BE2C (cell line): ENCODE data around the gene TNPO3.

Experiments
- DNase-seq: peaks from one replicate; pipeline ENCODE4 v3.0.0-alpha.2; 2020
- H3K27me3 ChIP-seq: fragments of 250-450 bp; sonication (Bioruptor Pico); 2 replicates; pipeline ENCODE4 v1.5.1; 2020; ENCODE audit warnings: mild to moderate bottlenecking
- H3K36me3 ChIP-seq: fragments of 250-450 bp; sonication (Bioruptor Pico); 2 replicates; pipeline ENCODE4 v1.5.1; 2020; ENCODE audit warnings: mild to moderate bottlenecking
- H3K4me1 ChIP-seq: fragments of 250-450 bp; sonication (Bioruptor Pico); 2 replicates; pipeline ENCODE4 v1.5.1; 2020
- H3K4me3 ChIP-seq: 2 replicates; pipeline ENCODE4 v1.5.1; 2011; ENCODE audit warnings: low read depth, low read length
- H3K9me3 ChIP-seq: fragments of 250-450 bp; sonication (Bioruptor Pico); 2 replicates; pipeline ENCODE4 v1.5.1; 2020
- CTCF ChIP-seq: IDR thresholded peaks from 2 replicates; pipeline ENCODE4 v1.5.1; 2012; ENCODE audit warnings: mild to moderate bottlenecking, low read depth, low read length

TNPO3 gene

GRCh38 chr7:128941946-128942526, 112.9 kb downstream of the TNPO3 start:
- no peaks in the 10 kb centered on the region for H3K4me1 ChIP-seq
- DNase-seq: no peak
- peaks cover 20% of the 10 kb centered on the region for H3K27me3 ChIP-seq
- no peaks in the 10 kb centered on the region for H3K36me3 ChIP-seq
- H3K4me3 ChIP-seq: no peak overlapping the region
- no peak for TF ChIP-seq CTCF
- no peaks in the 10 kb centered on the region for H3K9me3 ChIP-seq

GRCh38 chr7:128941323-128941890, 113.5 kb downstream of the TNPO3 start:
- DNase-seq: no peak
- no peaks in the 10 kb centered on the region for H3K36me3 ChIP-seq
- H3K27me3 ChIP-seq: peaks cover 26% of the 10 kb centered on the region
- no peak overlapping the region for H3K4me3 ChIP-seq
- no peak for TF ChIP-seq CTCF
- H3K4me1 ChIP-seq: no peaks in the 10 kb centered on the region
- no peaks in the 10 kb centered on the region for H3K9me3 ChIP-seq

- no peak for TF ChIP-seq CTCF
- H3K4me1 ChIP-seq: no peaks in the 10 kb centered on the region
- H3K36me3 ChIP-seq: no peaks in the 10 kb centered on the region
- no peaks in the 10 kb centered on the region for H3K9me3 ChIP-seq
- peaks cover 27% of the 10 kb centered on the region for H3K27me3 ChIP-seq
- no peak overlapping the region for H3K4me3 ChIP-seq
- no peak for DNase-seq
Observed at GRCh38 chr7:128940494-128941322, 114.2 kb downstream of the TNPO3 start.

GRCh38 chr7:128939861-128940410, 115.0 kb downstream of the TNPO3 start:
- DNase-seq: no peak
- TF ChIP-seq CTCF: no peak
- Histone ChIP-seq H3K9me3 (no peaks in the 10 kb centered on the region), H3K4me3 (no peak overlapping the region), H3K4me1 (no peaks in the 10 kb centered on the region), H3K36me3 (no peaks in the 10 kb centered on the region), H3K27me3 (peaks cover 27% of the 10 kb centered on the region)

GRCh38 chr7:128939075-128939860, 115.6 kb downstream of the TNPO3 start:
- H3K36me3 ChIP-seq: no peaks in the 10 kb centered on the region
- DNase-seq: no peak
- H3K4me1 ChIP-seq: no peaks in the 10 kb centered on the region
- H3K9me3 ChIP-seq: no peaks in the 10 kb centered on the region
- peaks cover 27% of the 10 kb centered on the region for H3K27me3 ChIP-seq
- H3K4me3 ChIP-seq: no peak overlapping the region
- no peak for TF ChIP-seq CTCF
